HG03280 (cell line): Measurements from ENCODE around the gene NKX6-2.
"Not testable (repeated sequence)": the region's sequence is repeated elsewhere in the genome, so short reads cannot be mapped to it uniquely, and the experiment has no call there.

Source experiments
- ATAC-seq: cut with Tn5 transposase; IDR thresholded peaks from one replicate; pipeline ENCODE4 v1.9.1; 2021; ENCODE audit warnings: mild to moderate bottlenecking, moderate library complexity; ENCODE audit not compliant: unreplicated experiment

The NKX6-2 gene

DNA sequence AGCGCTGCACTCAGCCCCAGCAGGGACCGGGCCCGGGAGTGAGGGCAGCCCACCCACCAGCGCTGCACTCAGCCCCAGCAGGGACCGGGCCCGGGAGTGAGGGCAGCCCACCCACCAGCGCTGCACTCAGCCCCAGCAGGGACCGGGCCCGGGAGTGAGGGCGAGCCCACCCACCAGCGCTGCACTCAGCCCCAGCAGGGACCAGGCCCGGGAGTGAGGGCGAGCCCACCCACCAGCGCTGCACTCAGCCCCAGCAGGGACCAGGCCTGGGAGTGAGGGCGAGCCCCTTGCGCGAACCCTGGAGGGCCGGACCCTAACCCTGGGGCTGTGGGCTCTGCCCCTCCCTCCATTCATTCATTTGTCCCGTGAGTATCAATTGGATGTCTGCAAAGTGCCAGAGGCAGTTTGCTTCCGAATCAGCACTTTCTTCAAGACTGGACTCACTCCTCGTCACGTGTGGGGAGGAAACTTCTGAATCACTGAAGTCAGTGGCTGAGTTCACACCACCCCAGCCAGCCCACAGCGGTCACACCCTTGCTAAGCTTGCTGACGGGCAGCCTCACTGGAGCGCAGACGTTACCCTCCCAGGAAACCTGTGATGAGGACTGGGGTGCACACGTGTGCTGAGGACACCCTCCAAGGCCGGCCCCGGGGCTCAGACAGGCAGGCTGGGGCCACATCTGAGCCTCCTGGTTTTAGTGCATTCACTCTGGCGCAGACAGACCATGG lies 42.6 kb downstream of the NKX6-2 start:
- not testable (repeated sequence) for ATAC-seq

DNA sequence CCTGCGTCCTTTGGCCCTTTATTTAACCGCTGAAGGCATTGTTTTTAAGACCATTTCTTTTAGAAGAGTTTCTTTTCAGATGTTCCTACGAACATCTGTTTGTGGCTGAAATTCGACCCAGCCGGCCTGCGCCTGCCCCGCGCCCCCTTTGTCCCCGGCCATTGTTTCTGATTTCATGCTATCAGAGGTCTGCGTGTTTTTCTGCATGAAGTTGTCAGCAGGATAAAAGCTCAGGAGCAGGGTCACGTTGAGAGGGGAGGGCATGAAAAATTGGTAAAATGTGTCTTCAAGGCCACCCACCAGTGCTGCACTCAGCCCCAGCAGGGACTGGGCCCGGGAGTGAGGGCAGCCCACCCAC lies 43.1 kb downstream of the NKX6-2 start:
- no peak for ATAC-seq

DNA sequence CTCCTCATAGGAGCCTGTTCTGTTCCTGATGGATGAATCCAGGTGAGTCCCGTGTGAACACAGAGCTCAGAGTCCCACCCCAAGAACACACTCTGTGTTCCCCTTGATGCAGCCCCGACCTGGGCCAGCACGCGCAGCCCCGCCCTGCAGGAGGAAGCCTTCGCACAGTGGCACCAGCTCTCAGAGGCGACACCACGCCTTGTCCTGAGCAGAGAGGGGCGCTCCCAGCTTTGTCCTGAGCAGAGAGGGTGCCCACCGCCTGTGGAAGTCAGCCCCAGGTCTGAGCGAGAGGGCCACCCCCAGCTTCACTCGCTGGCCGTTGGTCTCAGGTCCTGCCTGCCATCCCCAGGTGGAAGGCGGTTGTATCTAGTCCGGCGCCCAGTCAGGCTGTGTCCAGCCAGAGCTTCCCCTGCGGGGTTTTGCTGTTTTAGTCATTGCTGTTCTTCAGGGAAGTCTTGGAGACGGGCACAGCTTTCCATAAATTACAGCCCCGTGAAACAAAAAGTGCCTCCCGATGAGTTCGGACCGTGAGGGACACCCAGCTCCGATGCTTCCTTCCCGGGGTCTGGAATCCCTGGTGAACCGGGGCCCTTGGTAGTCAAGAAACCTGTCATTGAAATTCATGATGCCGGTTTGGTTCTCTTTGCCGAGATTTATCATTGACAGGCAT lies 43.6 kb downstream of the NKX6-2 start:
- no peak for ATAC-seq

- ATAC-seq: no peak
These were observed 45.4 kb downstream of the NKX6-2 start for GRCh38 chr10:132740588-132740987.

DNA sequence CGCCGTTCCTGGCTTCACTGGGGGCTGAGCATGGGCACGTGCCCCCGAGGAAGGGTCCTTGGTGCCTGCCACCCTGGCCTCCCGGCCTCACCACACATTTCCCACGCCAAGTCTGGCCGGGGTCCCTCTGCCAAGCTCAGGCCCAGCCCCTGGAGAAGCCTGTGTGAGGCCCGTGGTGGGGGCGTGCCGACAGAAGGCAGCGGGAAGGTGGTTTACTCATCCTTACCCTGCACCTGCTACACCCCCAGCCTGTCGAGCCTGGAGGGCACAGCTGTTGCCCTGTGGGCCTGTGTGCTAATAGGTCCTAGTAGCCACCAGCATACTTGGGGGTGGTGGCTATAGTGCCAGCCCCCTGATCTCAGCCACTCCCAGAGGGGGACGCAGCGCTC lies 46.7 kb downstream of the NKX6-2 start:
- no peak for ATAC-seq

GRCh38 chr10:132738454-132739224 lies 47.3 kb downstream of the NKX6-2 start:
- no peak for ATAC-seq

GRCh38 chr10:132737390-132738048 lies 48.4 kb downstream of the NKX6-2 start:
- no peak for ATAC-seq

- ATAC-seq: no peak
These were observed 50.0 kb downstream of the NKX6-2 start for GRCh38 chr10:132735923-132736391.

DNA sequence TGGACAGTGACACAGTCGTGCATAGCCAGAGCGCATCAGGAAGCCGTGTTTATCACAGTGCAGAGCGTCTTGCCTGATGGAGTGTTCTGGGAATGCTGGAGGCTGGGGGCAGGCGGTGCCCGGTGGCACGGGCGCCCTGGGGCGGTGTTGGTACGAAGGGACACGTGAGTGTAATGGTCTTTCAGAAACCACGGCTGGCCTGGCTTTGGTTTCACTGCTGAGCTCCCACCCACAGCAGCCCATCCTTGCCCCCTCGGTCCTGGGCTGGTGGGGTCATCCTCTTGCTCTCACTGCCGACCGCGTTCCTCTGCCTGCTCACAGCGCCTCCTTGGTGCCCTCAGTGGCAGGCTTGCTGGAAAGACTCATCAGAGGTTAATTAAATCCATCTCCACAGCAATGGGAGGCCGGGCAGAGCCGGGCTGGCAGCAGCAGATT lies 50.6 kb downstream of the NKX6-2 start:
- ATAC-seq: no peak

DNA sequence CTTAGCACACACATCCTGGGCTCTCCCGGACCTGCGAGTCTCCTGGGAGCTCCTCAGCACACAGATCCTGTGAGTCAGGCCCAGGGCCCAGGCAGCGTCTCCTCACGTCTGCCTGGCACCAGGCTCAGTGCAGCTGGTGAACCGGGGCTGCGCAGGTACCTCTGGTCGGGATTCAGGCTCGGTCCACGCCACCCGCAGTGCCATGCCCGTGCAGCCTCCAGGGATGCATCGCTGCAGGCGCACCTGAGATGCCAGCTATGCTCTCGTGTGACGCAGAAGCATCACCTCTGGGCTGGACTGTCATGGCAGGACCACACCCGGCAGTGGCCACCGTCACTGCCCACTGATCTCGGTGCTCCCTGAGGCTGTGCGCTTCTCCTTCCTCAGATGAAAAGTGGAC lies 52.0 kb downstream of the NKX6-2 start:
- ATAC-seq: no peak
